ENCODE measurements around the gene STOML2. TPM values are rescaled to one million over a fixed set of nuclear protein-coding genes. Genes with fewer than 3 reads are reported as not detected.
A peak's percentile ranks its signal among the peaks of the same experiment; 100 is the strongest.

STOML2 gene
- total RNA-seq, 1 experiment from 2014 or later: 209 TPM

GRCh38 chr9:35085078-35085477 is 17.9 kb downstream of the STOML2 start:
- no peak overlapping the region for H3K4me3 ChIP-seq
- H3K36me3 ChIP-seq: no peaks in the 10 kb centered on the region
- no peaks in the 10 kb centered on the region for H3K9me3 ChIP-seq
- no peaks in the 10 kb centered on the region for H3K27me3 ChIP-seq
- DNase-seq: no peak

DNA sequence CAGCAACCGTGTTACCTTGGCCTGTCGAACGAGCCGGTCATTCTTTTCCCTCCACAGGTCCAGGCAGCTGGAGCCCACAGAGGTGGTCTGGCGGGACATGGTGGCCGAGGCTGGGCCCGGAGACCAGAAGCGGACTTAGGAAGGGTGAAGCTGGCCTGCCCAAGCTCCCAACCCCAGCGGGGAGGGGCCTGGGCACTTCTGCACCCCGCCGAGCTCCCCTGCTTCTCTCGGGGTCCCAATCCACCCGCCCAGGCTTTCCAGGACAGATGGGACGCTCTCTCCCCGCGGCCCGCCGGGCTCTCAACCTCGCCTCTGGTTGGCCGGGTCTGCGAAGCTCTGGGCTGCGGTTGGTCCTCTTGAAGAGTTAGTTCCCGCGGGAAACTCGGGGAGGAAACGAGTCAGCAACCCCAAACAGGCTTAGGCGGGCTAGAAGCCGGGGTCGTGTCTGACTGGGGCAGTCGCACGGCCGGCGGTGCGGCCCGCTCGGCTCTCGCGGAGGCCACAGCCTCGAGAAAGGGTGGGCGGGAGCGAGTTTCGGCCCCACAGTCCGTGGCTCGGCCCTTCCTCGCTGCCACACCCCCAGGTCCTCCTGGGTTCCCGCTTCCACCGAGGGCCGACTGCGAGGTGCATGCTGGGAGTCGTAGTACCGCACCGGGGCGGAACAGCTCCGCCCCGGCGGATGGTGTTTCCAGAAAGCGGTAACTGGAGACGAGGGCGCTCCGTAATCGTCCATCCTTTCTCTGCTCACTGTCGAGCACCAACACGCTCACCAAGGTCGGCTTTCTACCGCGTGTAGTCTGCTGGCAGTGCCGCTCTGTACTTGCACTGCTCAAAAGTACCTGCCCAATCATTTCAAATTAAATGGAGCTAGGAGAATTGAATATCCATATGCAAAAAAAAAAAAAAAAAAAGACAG is 23.2 kb downstream of the STOML2 start, which contains the start of gene FANCG:
Gene FANCG (minus strand): TSS at position 517 of the 916 bp plus-strand sequence. CDS start 418 bp downstream, at position 99.
- Histone ChIP-seq H3K36me3 (peaks cover 3% of the 10 kb centered on the region), H3K9me3 (no peaks in the 10 kb centered on the region), H3K27me3 (no peaks in the 10 kb centered on the region), H3K4me3 (peak within 1 kb of the TSS; percentile 71)
- DNase-seq: peak; percentile 88

- DNase-seq: no peak
- Histone ChIP-seq H3K9me3 (no peaks in the 10 kb centered on the region), H3K36me3 (peaks cover 3% of the 10 kb centered on the region)
Measured at GRCh38 chr9:35079041-35079425, 23.9 kb downstream of the STOML2 start.

GRCh38 chr9:35078066-35078465 is 24.9 kb downstream of the STOML2 start:
- H3K27me3 ChIP-seq: no peaks in the 10 kb centered on the region
- no peak overlapping the region for H3K4me3 ChIP-seq
- H3K9me3 ChIP-seq: no peaks in the 10 kb centered on the region
- DNase-seq: no peak
- H3K36me3 ChIP-seq: peaks cover 3% of the 10 kb centered on the region

More at GRCh38 chr9:35079041-35079425, 23.9 kb downstream of the STOML2 start:
- H3K27me3 ChIP-seq: no peaks in the 10 kb centered on the region
- peak overlapping the region; percentile 71 for H3K4me3 ChIP-seq

DNA sequence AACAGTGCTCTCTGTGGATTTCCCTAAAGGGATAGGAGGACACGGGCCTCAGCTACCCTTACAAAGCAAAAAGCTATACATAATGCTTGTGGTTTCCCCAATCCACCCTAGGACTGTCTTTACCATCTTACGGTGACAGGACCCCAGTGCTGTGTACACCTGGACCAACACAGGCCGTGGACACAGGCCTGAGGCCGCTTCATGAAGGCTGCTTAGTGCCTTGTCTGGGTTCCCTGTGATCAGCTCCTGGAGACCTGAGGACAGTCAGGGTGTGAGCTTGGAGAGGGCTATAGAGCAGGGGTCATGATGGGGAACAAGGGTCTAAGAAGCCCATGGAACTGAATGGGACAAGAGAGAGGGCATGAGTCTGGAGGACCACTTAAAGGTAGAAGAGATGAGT is 26.1 kb downstream of the STOML2 start:
- Histone ChIP-seq H3K36me3 (peaks cover 3% of the 10 kb centered on the region), H3K4me3 (no peak overlapping the region), H3K27me3 (no peaks in the 10 kb centered on the region), H3K9me3 (no peaks in the 10 kb centered on the region)
- DNase-seq: no peak

GRCh38 chr9:35075358-35075757 is 27.6 kb downstream of the STOML2 start:
- Histone ChIP-seq H3K4me3 (no peak overlapping the region), H3K36me3 (peaks cover 14% of the 10 kb centered on the region), H3K9me3 (no peaks in the 10 kb centered on the region), H3K27me3 (no peaks in the 10 kb centered on the region)
- no peak for DNase-seq

- no peaks in the 10 kb centered on the region for H3K9me3 ChIP-seq
- DNase-seq: no peak
- no peaks in the 10 kb centered on the region for H3K27me3 ChIP-seq
- H3K4me3 ChIP-seq: no peak overlapping the region
- H3K36me3 ChIP-seq: peaks cover 19% of the 10 kb centered on the region
Measured at GRCh38 chr9:35074791-35075190, 28.1 kb downstream of the STOML2 start.

DNA sequence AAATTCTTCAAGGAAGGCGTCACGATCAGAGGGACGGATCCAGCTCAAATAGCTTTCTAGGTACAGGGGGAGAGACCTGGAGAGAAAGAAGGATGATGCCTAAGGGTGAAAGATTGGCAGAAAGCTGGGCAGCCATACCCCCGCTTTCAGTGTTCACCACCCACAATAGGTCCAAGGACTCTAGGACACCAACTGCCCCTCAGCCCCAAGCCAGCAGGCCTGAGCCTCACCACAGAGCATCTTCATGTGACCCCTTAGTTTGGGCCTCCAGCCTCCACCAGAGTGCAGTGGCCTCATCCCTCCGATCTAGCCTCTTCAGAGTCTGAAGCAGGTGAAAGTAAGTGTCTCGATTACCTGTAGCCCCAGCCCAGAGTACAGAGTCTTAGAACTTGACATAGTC is 28.8 kb downstream of the STOML2 start:
- DNase-seq: no peak
- H3K9me3 ChIP-seq: no peaks in the 10 kb centered on the region
- H3K36me3 ChIP-seq: peaks cover 19% of the 10 kb centered on the region
- no peak overlapping the region for H3K4me3 ChIP-seq
- no peaks in the 10 kb centered on the region for H3K27me3 ChIP-seq

DNA sequence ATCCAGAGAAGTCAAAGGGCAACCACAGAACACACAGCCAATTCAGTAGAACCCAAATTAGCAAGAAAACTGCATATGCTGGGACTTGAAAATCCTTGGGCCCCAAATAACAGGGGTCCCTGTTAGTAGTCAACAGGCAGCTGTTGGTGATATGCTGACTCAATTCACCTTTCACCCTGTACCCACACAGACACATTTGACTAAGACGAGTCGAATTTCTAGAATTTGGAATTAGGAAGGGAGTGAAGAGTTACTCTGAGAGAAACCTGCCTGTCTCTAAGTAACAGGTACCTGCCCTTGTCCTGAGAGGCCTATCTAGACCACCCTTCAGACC is 29.7 kb downstream of the STOML2 start:
- no peaks in the 10 kb centered on the region for H3K9me3 ChIP-seq
- H3K36me3 ChIP-seq: peaks cover 27% of the 10 kb centered on the region
- H3K27me3 ChIP-seq: no peaks in the 10 kb centered on the region
- DNase-seq: no peak
- H3K4me3 ChIP-seq: peak overlapping the region; percentile 10; the same call in 1 of the 2 replicates

DNA sequence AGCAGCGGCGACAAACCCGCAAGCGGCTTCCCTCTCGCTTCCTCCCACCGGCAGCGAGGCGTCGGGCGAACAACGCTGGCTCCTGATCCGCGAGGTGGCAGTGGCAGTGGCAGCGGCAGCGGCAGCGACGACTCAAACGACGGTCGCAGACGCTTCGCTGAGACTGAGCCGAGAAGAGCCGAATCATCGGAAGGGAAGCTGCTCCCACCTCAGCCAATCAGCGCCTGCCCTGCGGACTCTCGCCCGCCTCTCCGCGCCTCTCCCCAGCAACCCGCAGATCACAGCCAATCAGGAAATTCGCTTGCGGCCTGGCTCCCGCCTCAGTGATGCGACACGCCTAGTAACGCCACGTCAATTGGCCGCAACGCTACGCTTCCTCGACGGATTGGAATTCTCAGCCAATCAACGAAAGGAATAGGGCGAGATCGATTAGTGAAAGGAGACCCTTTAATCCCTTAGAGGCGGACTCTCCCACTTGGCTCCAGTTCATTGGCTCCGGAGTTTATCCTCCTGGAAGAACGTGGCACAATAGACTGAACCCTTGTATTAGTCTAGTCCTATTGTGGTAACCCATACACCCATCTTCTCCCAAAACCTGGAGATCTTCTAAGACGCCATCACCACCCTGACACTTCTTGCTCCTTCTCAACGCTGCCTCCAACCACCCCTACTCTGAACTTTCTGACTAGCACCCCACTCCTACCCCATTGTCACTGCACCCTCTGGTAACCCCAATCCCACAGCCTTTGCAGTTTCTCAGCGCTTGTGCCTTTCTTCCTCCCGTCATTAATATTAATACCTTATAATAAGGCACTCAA is 30.3 kb downstream of the STOML2 start, which contains the start of gene VCP:
Gene VCP (minus strand): TSS at position 165 of the 818 bp plus-strand sequence. CDS start 272 bp downstream, outside the sequence.
- H3K27me3 ChIP-seq: no peaks in the 10 kb centered on the region
- peak within 1 kb of the TSS; percentile 91 for H3K4me3 ChIP-seq
- peak; percentile 96 for DNase-seq
- peaks cover 32% of the 10 kb centered on the region for H3K36me3 ChIP-seq
- H3K9me3 ChIP-seq: no peaks in the 10 kb centered on the region

DNA sequence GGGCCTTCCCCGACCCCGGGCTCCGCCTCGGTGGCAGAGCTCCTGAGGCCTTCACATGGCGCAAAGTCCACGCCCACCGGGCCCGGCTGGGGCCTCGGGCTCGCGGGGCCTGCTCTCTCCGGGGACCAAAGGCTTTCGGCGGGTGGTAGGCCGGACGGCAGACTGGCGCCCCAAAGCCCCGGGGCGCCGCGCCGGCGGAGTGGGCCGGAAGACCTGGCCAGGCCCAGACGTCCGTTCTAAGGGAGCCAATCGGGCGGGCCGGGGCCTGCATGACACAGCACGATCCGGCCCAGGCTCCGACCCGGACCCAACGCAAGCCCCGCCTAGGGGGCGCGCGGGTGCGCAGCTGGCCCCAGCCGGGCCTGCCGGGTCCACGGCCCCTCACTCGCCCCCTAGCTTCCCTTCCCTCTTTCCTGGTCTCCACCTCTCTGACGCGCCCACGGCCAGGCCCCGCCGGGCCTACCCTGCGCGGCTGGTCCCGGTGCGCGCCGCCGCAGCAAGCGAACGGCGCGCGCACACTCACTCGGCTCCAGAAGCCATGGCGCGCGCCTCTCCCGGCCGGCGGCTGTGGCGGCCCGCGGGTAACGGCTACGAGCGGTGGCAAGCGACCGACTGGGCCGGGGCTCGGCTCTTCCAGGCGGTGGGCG is 31.0 kb downstream of the STOML2 start:
- H3K36me3 ChIP-seq: peaks cover 40% of the 10 kb centered on the region
- peak; percentile 85 for DNase-seq
- H3K27me3 ChIP-seq: no peaks in the 10 kb centered on the region
- H3K9me3 ChIP-seq: no peaks in the 10 kb centered on the region
- peak overlapping the region; percentile 91 for H3K4me3 ChIP-seq

- no peak for DNase-seq
- Histone ChIP-seq H3K4me3 (peak overlapping the region; percentile 91), H3K27me3 (no peaks in the 10 kb centered on the region), H3K9me3 (no peaks in the 10 kb centered on the region), H3K36me3 (peaks cover 44% of the 10 kb centered on the region)
Measured at GRCh38 chr9:35070823-35071813, 31.8 kb downstream of the STOML2 start.

DNA sequence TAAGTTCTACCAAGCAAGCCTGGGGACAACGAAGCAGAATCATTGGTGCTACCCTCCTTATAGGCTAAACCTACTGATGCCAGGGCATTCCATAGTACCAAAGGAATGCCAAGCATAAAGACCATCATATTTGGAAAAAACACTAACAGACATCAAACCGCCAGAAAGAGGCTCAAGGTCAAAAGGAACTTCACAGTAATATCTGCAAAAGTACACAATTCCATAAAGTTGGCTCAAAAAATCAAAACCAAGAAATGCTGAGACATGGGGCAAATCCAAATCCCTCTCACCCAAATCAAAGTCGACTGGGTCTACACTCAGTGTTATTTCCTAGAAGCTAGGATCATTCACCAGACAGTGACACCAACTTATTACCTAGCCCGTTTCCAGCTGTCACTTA is 33.9 kb downstream of the STOML2 start:
- no peak for DNase-seq
- Histone ChIP-seq H3K9me3 (no peaks in the 10 kb centered on the region), H3K4me3 (no peak overlapping the region), H3K27me3 (no peaks in the 10 kb centered on the region), H3K36me3 (peaks cover 60% of the 10 kb centered on the region)

- Histone ChIP-seq H3K4me3 (no peak overlapping the region), H3K36me3 (peaks cover 80% of the 10 kb centered on the region), H3K27me3 (no peaks in the 10 kb centered on the region), H3K9me3 (no peaks in the 10 kb centered on the region)
- DNase-seq: no peak
Measured at GRCh38 chr9:35067056-35067455, 35.9 kb downstream of the STOML2 start.

GRCh38 chr9:35060548-35061207 is 42.3 kb downstream of the STOML2 start:
- H3K4me3 ChIP-seq: no peak overlapping the region
- peaks cover 85% of the 10 kb centered on the region for H3K36me3 ChIP-seq
- no peak for DNase-seq
- H3K9me3 ChIP-seq: no peaks in the 10 kb centered on the region
- no peaks in the 10 kb centered on the region for H3K27me3 ChIP-seq

All from MG63 (cell line).